ENCODE data around the gene PNRC1.

PNRC1 gene

DNA sequence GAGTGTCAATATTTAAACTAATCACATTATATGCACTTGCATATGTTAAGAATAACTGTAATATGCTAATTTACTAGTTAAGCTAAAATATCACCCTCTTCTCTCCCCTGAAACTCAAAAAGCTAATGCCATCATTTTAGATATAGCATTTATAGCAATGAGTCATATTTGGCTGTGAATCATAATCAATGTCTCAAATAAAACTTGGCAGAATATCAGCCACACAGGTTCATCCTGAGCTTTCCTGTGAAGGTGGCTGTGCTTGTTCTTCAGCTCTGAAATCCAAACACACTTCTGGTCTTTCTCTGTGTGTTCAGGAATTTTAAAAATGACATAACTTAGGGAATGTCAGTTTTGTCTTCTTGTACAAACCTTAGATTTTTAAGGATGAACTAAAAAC lies 12.8 kb upstream of the PNRC1 start:
- no peak for TF ChIP-seq TCF12 (IDR thresholded peaks at IDR 0.05; ENCODE audit: low read depth)
- no peak for TF ChIP-seq EP300 (IDR thresholded peaks at IDR 0.05; ENCODE audit: borderline replicate concordance)
- TF ChIP-seq TAF1 (IDR thresholded peaks at IDR 0.05; ENCODE audit: low read depth): no peak
- no peak for TF ChIP-seq CREB1 (IDR thresholded peaks at IDR 0.05; ENCODE audit: low read depth)
- TF ChIP-seq MAX (IDR thresholded peaks at IDR 0.05): no peak
- TF ChIP-seq, protein P1, sequence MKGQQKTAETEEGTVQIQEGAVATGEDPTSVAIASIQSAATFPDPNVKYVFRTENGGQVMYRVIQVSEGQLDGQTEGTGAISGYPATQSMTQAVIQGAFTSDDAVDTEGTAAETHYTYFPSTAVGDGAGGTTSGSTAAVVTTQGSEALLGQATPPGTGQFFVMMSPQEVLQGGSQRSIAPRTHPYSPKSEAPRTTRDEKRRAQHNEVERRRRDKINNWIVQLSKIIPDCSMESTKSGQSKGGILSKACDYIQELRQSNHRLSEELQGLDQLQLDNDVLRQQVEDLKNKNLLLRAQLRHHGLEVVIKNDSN (IDR thresholded peaks at IDR 0.05): no peak

DNA sequence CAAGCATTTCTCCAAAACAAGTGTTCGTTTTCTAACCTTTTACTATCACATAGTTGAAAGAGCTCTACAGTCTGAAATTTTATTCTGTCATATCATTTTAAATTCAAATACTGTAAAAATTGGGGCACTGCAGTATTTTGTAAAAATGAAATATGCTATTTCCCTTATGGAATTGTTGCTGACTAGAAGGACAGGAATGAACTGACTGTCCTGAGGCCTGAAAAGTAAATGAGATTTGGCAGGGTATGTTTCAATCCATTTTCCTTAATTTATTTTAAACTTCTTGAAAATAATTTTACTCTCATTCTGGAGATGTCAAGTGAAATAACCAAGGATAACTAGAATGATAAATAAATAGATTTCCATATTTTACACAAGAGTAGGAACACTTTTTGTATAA lies 11.9 kb upstream of the PNRC1 start:
- TF ChIP-seq EGR1 (IDR thresholded peaks at IDR 0.05) (no peak), TAF1 (IDR thresholded peaks at IDR 0.05; ENCODE audit: low read depth) (no peak), FOXM1 (IDR thresholded peaks at IDR 0.05; ENCODE audit: borderline replicate concordance, low read depth) (no peak), YY1 (IDR thresholded peaks at IDR 0.05; ENCODE audit: low read depth) (no peak), RAD21 (IDR thresholded peaks at IDR 0.05; ENCODE audit: low read depth) (no peak), CEBPB (IDR thresholded peaks at IDR 0.05) (no peak), REST (IDR thresholded peaks at IDR 0.05; ENCODE audit: low read depth) (no peak)

DNA sequence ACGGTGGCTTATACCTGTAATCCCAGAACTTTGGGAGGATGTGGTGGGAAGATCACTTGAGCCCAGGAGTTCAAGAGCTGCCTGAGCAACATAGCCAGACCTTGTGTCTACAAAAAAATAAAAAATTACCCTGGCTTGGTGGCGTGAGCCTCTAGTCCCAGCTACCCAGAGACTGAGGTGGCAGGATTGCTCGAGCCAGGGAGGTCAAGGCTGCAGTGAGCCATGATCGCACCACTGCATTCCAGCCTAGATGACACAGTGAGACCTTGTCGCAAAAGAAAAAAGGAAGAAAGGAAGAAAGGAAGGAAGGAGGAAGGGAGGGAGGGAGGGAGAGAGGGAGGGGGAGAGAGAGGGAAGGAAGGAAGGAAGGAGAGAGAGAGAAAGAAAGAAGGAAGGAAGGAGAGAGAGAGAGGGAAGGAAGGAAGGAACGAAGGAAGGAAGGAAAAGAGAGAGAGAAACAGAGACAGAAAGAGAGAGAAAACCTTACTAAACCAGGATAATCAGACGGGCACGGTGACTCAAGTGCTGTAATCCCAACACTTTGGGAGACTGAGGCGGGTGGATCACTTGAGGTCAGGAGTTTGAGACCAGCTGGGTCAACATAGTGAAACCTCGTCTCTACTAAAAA lies 10.9 kb upstream of the PNRC1 start:
- TF ChIP-seq TEAD4 (IDR thresholded peaks at IDR 0.05) (no peak), REST (IDR thresholded peaks at IDR 0.05; ENCODE audit: low read depth) (no peak), TAF1 (IDR thresholded peaks at IDR 0.05; ENCODE audit: low read depth) (no peak), YY1 (IDR thresholded peaks at IDR 0.05; ENCODE audit: low read depth) (no peak), ZBTB7A (IDR thresholded peaks at IDR 0.05; ENCODE audit: low read depth) (no peak), CEBPB (IDR thresholded peaks at IDR 0.05) (no peak), EP300 (IDR thresholded peaks at IDR 0.05; ENCODE audit: borderline replicate concordance) (no peak), TCF12 (IDR thresholded peaks at IDR 0.05; ENCODE audit: low read depth) (no peak), MAX (IDR thresholded peaks at IDR 0.05) (no peak), NFIC (IDR thresholded peaks at IDR 0.05) (no peak), EGR1 (IDR thresholded peaks at IDR 0.05) (no peak), CREB1 (IDR thresholded peaks at IDR 0.05; ENCODE audit: low read depth) (no peak), FOXM1 (IDR thresholded peaks at IDR 0.05; ENCODE audit: borderline replicate concordance, low read depth) (no peak)
- TF ChIP-seq, protein P1 (IDR thresholded peaks at IDR 0.05): no peak

GRCh38 chr6:89071036-89071435 lies 9.5 kb upstream of the PNRC1 start:
- TF ChIP-seq EGR1 (IDR thresholded peaks at IDR 0.05) (no peak), MAX (IDR thresholded peaks at IDR 0.05) (no peak), TAF1 (IDR thresholded peaks at IDR 0.05; ENCODE audit: low read depth) (no peak), TEAD4 (IDR thresholded peaks at IDR 0.05) (no peak), CEBPB (IDR thresholded peaks at IDR 0.05) (no peak), REST (IDR thresholded peaks at IDR 0.05; ENCODE audit: low read depth) (no peak), YY1 (IDR thresholded peaks at IDR 0.05; ENCODE audit: low read depth) (no peak)
- TF ChIP-seq, protein P1 (IDR thresholded peaks at IDR 0.05): no peak

Data from Ishikawa (cell line).